Astrocyte (in vitro differentiated cells and primary cell): ENCODE results near the gene EN2. TPM values are rescaled to one million over a fixed set of nuclear protein-coding genes. Genes with fewer than 3 reads are reported as not detected.

ENCODE experiments used
- DNase-seq: peaks from one replicate; pipeline ENCODE4 v3.0.0-alpha.2; 2010; ENCODE audit warnings: low read depth
- FAIRE-seq: peaks from 2 replicates; lab custom pipeline; 2011; peaks lifted over from hg19 to GRCh38; lab: Jason Lieb, UNC
- H2AFZ ChIP-seq: 2 replicates; pipeline ENCODE4 v1.6.0; 2012; ENCODE audit warnings: low read depth, low read length, inconsistent platforms
- H3K27ac ChIP-seq: 2 replicates; pipeline ENCODE4 v1.5.1; 2011; ENCODE audit warnings: low read depth, low read length, inconsistent platforms
- H3K27me3 ChIP-seq: 2 replicates; pipeline ENCODE4 v1.6.0; 2011; ENCODE audit warnings: low read length, inconsistent platforms; ENCODE audit not compliant: insufficient read depth
- H3K36me3 ChIP-seq: 2 replicates; pipeline ENCODE4 v1.5.1; 2011; ENCODE audit warnings: low read length, inconsistent platforms; ENCODE audit not compliant: insufficient read depth
- H3K4me1 ChIP-seq: 2 replicates; pipeline ENCODE4 v1.5.1; 2011; ENCODE audit warnings: low read length, inconsistent platforms; ENCODE audit not compliant: insufficient read depth
- H3K4me2 ChIP-seq: 2 replicates; pipeline ENCODE4 v1.6.0; 2012; ENCODE audit warnings: low read length, inconsistent platforms
- H3K4me3 ChIP-seq: 2 replicates; pipeline ENCODE4 v1.5.1; 2011; ENCODE audit warnings: low read depth, mild to moderate bottlenecking, low read length, inconsistent platforms; ENCODE audit not compliant: insufficient read depth
- H3K79me2 ChIP-seq: 2 replicates; pipeline ENCODE4 v1.6.0; 2012; ENCODE audit warnings: mild to moderate bottlenecking, low read length, inconsistent platforms; ENCODE audit not compliant: insufficient read depth
- H3K9ac ChIP-seq: 2 replicates; pipeline ENCODE4 v1.6.0; 2012; ENCODE audit warnings: mild to moderate bottlenecking, low read length, inconsistent platforms
- H3K9me3 ChIP-seq: 2 replicates; pipeline ENCODE4 v1.5.1; 2012; ENCODE audit warnings: low read depth, mild to moderate bottlenecking, low read length, inconsistent platforms; ENCODE audit not compliant: insufficient read depth
- H4K20me1 ChIP-seq: 2 replicates; pipeline ENCODE4 v1.6.0; 2012; ENCODE audit warnings: low read length, inconsistent platforms; ENCODE audit not compliant: insufficient read depth
- H3K27ac Mint-ChIP-seq: one replicate; pipeline ENCODE4 v1.8.0; 2021; ENCODE audit warnings: mild to moderate bottlenecking, mixed read lengths; ENCODE audit not compliant: unreplicated experiment
- H3K27me3 Mint-ChIP-seq: one replicate; pipeline ENCODE4 v1.8.0; 2021; ENCODE audit warnings: low read depth, mixed read lengths; ENCODE audit not compliant: unreplicated experiment
- H3K36me3 Mint-ChIP-seq: one replicate; pipeline ENCODE4 v1.8.0; 2021; ENCODE audit warnings: low read depth, mixed read lengths; ENCODE audit not compliant: unreplicated experiment
- H3K4me1 Mint-ChIP-seq: one replicate; pipeline ENCODE4 v1.8.0; 2021; ENCODE audit warnings: low read depth, mixed read lengths; ENCODE audit not compliant: unreplicated experiment
- H3K4me3 Mint-ChIP-seq: one replicate; pipeline ENCODE4 v1.8.0; 2021; ENCODE audit warnings: mild to moderate bottlenecking, moderate library complexity, mixed read lengths; ENCODE audit not compliant: unreplicated experiment
- H3K9me3 Mint-ChIP-seq: one replicate; pipeline ENCODE4 v1.8.0; 2021; ENCODE audit warnings: mild to moderate bottlenecking, mixed read lengths; ENCODE audit not compliant: unreplicated experiment
- CTCF ChIP-seq: IDR thresholded peaks from 2 replicates; pipeline ENCODE4 v1.5.1; 2011; ENCODE audit warnings: low read depth, mild to moderate bottlenecking, inconsistent platforms, low read length, moderate library complexity; ENCODE audit not compliant: insufficient read depth
- EZH2 ChIP-seq: IDR thresholded peaks from 2 replicates; pipeline ENCODE4 v1.6.1; 2012; ENCODE audit warnings: mild to moderate bottlenecking, low read length, inconsistent platforms; ENCODE audit not compliant: insufficient read depth
- total RNA-seq: library from RNA; stranded (reverse); gene quantifications from 2 replicates; pipeline ENCODE4 v1.2.1, GENCODE V29; 2021

EN2 gene
- total RNA-seq, 1 donor from 2014 or later, result not detected

- no peaks in the 10 kb centered on the region for H4K20me1 ChIP-seq
- H3K36me3 ChIP-seq, result no peaks in the 10 kb centered on the region
- H3K4me2 ChIP-seq, result no peak overlapping the region
- no peak overlapping the region for H2AFZ ChIP-seq
- peaks cover 95% of the 10 kb centered on the region for H3K27me3 ChIP-seq
- Mint-ChIP-seq H3K36me3 (peaks cover 2% of the 10 kb centered on the region), H3K9me3 (peaks cover 2% of the 10 kb centered on the region), H3K27me3 (peaks cover 82% of the 10 kb centered on the region), H3K4me1 (no peaks in the 10 kb centered on the region), H3K4me3 (no peak overlapping the region), H3K27ac (no peak overlapping the region)
- FAIRE-seq (no peak), DNase-seq (no peak)
- peaks cover 3% of the 10 kb centered on the region for H3K4me1 ChIP-seq
- TF ChIP-seq CTCF, result no peak
- no peak overlapping the region for H3K4me3 ChIP-seq
- no peak overlapping the region for H3K27ac ChIP-seq
- H3K9ac ChIP-seq, result no peak overlapping the region
- peaks cover 5% of the 10 kb centered on the region for H3K9me3 ChIP-seq
- no peaks in the 10 kb centered on the region for H3K79me2 ChIP-seq
These were observed 6.3 kb downstream of the EN2 start for GRCh38 chr7:155464183-155464582.

- H3K79me2 ChIP-seq, result no peaks in the 10 kb centered on the region
- H3K9me3 Mint-ChIP-seq, result peaks cover 5% of the 10 kb centered on the region
- peak overlapping the region; percentile 41 for H3K27ac Mint-ChIP-seq
- H3K27me3 ChIP-seq, result peaks cover 95% of the 10 kb centered on the region
- H3K36me3 ChIP-seq, result no peaks in the 10 kb centered on the region
- no peak overlapping the region for H2AFZ ChIP-seq
- no peak for FAIRE-seq
- H3K4me3 Mint-ChIP-seq, result no peak overlapping the region
- H3K9ac ChIP-seq, result no peak overlapping the region
- peaks cover 2% of the 10 kb centered on the region for H3K36me3 Mint-ChIP-seq
- TF ChIP-seq CTCF (no peak), EZH2 (no peak)
- no peak for DNase-seq
- H3K27me3 Mint-ChIP-seq, result peaks cover 83% of the 10 kb centered on the region
- peaks cover 3% of the 10 kb centered on the region for H3K4me1 ChIP-seq
- peaks cover 5% of the 10 kb centered on the region for H3K9me3 ChIP-seq
- H3K4me1 Mint-ChIP-seq, result no peaks in the 10 kb centered on the region
- H3K4me2 ChIP-seq, result no peak overlapping the region
- no peak overlapping the region for H3K4me3 ChIP-seq
- H3K27ac ChIP-seq, result no peak overlapping the region
- no peaks in the 10 kb centered on the region for H4K20me1 ChIP-seq
These were observed 7.2 kb downstream of the EN2 start for GRCh38 chr7:155464948-155465739.

- DNase-seq (no peak), FAIRE-seq (no peak)
- no peak overlapping the region for H2AFZ ChIP-seq
- H3K36me3 ChIP-seq, result no peaks in the 10 kb centered on the region
- no peaks in the 10 kb centered on the region for H4K20me1 ChIP-seq
- no peak overlapping the region for H3K4me3 ChIP-seq
- H3K27me3 ChIP-seq, result peaks cover 95% of the 10 kb centered on the region
- Mint-ChIP-seq H3K4me1 (no peaks in the 10 kb centered on the region), H3K36me3 (peaks cover 2% of the 10 kb centered on the region), H3K9me3 (peaks cover 9% of the 10 kb centered on the region), H3K27ac (no peak overlapping the region), H3K27me3 (peaks cover 83% of the 10 kb centered on the region), H3K4me3 (no peak overlapping the region)
- H3K27ac ChIP-seq, result no peak overlapping the region
- H3K4me2 ChIP-seq, result no peak overlapping the region
- H3K9ac ChIP-seq, result no peak overlapping the region
- TF ChIP-seq EZH2, result no peak
- no peak for TF ChIP-seq CTCF
- H3K9me3 ChIP-seq, result peaks cover 5% of the 10 kb centered on the region
- H3K79me2 ChIP-seq, result no peaks in the 10 kb centered on the region
- H3K4me1 ChIP-seq, result peaks cover 3% of the 10 kb centered on the region
These were observed 7.8 kb downstream of the EN2 start for GRCh38 chr7:155465761-155466141.
